C4-2B (cell line): ENCODE measurements around the gene TECPR1.

Experiments used
- CTCF ChIP-seq: fragments of 450-650 bp; conservative IDR thresholded peaks from 2 replicates; pipeline ENCODE4 v1.5.1; 2017; ENCODE audit warnings: mild to moderate bottlenecking
- ZFX ChIP-seq: fragments of 450-650 bp; IDR thresholded peaks from 2 replicates; pipeline ENCODE4 v1.6.1; 2017

GRCh38 chr7:98221611-98222532 lies 30.2 kb downstream of the TECPR1 start:
- TF ChIP-seq CTCF, result no peak
- no peak for TF ChIP-seq ZFX
